ENCODE data around the gene CCDC93. TPM values are rescaled to one million over a fixed set of nuclear protein-coding genes. Genes with fewer than 3 reads are reported as not detected.

Gene CCDC93, protein sequence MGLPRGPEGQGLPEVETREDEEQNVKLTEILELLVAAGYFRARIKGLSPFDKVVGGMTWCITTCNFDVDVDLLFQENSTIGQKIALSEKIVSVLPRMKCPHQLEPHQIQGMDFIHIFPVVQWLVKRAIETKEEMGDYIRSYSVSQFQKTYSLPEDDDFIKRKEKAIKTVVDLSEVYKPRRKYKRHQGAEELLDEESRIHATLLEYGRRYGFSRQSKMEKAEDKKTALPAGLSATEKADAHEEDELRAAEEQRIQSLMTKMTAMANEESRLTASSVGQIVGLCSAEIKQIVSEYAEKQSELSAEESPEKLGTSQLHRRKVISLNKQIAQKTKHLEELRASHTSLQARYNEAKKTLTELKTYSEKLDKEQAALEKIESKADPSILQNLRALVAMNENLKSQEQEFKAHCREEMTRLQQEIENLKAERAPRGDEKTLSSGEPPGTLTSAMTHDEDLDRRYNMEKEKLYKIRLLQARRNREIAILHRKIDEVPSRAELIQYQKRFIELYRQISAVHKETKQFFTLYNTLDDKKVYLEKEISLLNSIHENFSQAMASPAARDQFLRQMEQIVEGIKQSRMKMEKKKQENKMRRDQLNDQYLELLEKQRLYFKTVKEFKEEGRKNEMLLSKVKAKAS
- total RNA-seq = 10 to 100 TPM; 17.3 to 30.3 (median 23.6) TPM

DNA sequence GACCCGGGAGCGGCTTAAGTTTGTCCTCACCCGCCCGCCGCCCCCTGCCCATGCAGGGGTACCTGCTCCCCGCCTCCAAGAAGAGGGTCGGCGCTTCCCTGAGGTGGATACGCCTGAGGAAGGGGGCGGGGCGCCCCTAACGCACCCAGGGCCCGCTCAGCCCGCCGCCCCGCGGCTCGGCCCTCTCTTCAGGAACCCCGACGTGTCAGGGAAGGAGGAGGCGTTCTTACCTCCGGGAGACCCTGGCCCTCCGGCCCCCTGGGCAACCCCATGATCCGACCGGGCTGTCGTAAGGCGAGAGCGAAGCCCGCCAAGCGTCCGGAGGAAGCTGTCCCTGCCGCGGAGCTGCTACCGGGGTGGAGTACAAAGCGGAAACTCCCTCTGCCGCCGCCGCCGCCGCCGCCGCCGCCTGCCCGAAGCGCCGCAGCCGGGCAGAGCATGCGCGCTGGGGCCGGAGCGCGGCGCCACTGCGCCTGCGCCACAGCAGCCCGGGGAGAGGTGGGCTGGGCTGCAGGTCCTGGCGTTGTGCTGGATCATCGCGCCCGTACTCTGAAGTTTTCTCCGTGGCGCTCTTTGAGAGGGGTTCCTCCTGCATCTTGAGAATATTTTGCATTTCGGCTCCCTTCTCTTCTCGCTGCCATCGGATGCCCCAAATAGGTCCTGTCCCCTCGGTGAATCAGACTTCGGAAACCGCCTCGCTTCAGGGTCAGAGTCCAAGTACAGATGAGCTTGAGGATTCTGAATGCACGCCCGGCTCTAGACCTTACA, at the start of gene CCDC93:
Gene CCDC93, minus strand, starts transcription at position 347 of the 768 bp plus-strand sequence. Its CDS starts 75 bp downstream, at position 272.
- Histone ChIP-seq H3K9me3 (no peaks in the 10 kb centered on the region), H3K27me3 (no peaks in the 10 kb centered on the region), H3K36me3 (peaks cover 0 to under 1% (median 0%) of the 10 kb centered on the region in 3 donors), H3K4me1 (peaks cover 0 to 33% (median 19%) of the 10 kb centered on the region in 4 donors), H3K27ac (peak within 1 kb of the TSS; percentile 67 to 88 (median 83)), H3K4me3 (peak within 1 kb of the TSS; percentile 74 to 95 (median 84))
- peak; percentile 43 to 44 for DNase-seq (ENCODE audit: low spot score in 2 of 2)
- WGBS, 2 donors = 0 to 1% methylated on average over 13 to 15 of the region's 71 CpGs
- TF ChIP-seq POLR2A (IDR thresholded peaks at IDR 0.05) (peak; percentile 24 to 80), EP300 (IDR thresholded peaks at IDR 0.05) (peak in 1 of 2 donors; percentile 70)
- TF ChIP-seq, protein P1, sequence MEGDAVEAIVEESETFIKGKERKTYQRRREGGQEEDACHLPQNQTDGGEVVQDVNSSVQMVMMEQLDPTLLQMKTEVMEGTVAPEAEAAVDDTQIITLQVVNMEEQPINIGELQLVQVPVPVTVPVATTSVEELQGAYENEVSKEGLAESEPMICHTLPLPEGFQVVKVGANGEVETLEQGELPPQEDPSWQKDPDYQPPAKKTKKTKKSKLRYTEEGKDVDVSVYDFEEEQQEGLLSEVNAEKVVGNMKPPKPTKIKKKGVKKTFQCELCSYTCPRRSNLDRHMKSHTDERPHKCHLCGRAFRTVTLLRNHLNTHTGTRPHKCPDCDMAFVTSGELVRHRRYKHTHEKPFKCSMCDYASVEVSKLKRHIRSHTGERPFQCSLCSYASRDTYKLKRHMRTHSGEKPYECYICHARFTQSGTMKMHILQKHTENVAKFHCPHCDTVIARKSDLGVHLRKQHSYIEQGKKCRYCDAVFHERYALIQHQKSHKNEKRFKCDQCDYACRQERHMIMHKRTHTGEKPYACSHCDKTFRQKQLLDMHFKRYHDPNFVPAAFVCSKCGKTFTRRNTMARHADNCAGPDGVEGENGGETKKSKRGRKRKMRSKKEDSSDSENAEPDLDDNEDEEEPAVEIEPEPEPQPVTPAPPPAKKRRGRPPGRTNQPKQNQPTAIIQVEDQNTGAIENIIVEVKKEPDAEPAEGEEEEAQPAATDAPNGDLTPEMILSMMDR (IDR thresholded peaks at IDR 0.05) = peak in 1 of 5 experiments; percentile 47

DNA sequence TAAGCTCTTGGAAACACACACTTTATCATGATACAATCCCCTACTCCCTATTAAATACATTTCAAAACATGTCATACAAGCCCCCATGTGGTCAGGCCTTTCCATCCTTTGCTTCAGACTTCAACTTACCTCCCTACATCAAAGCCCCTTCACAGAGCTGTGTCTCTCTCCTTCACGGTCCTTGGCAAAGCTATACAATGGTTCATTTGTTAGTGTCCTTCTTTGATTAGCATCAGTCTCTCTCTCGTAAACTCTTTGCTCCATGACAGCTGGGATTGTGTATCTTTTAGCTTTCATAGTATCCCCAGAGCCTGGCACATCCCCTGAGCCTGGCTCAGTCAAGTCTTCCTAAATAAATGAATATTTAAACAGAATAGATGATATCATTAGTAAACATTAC, 48.8 kb upstream of the CCDC93 start:
- H3K9me3 ChIP-seq = no peaks in the 10 kb centered on the region
- TF ChIP-seq EP300 (IDR thresholded peaks at IDR 0.05) (no peak), POLR2A (IDR thresholded peaks at IDR 0.05) (no peak)
- TF ChIP-seq, protein P1 (IDR thresholded peaks at IDR 0.05) = no peak
- H3K27me3 ChIP-seq = no peaks in the 10 kb centered on the region
- DNase-seq (ENCODE audit: low spot score in 2 of 2) = no peak
- H3K27ac ChIP-seq = no peak overlapping the region
- WGBS, 2 donors = 28 to 36% methylated on average over 2 of the region's 2 CpGs
- peaks cover 0 to 21% (median 7%) of the 10 kb centered on the region in 4 donors for H3K4me1 ChIP-seq
- H3K4me3 ChIP-seq = no peak overlapping the region
- H3K36me3 ChIP-seq = no peaks in the 10 kb centered on the region

DNA sequence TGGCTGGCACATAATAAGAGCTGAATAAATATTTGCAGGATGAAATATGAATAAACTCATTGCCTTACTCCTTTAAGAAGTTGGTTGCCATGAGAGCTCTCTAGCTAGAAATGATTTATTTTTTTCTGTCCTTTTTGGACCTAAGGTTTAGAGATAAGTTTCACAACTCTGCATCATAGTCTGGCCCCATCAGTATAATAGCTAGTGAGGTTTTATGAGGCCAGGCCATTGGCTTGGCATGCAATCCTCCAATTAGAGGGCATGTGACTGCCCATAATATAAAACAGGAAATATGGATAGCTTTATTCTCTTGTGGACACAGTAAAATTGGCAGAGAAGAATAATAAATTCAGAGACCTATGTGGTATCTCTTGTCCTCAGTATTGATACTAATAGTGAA, 48.2 kb upstream of the CCDC93 start:
- no peaks in the 10 kb centered on the region for H3K27me3 ChIP-seq
- H3K9me3 ChIP-seq = no peaks in the 10 kb centered on the region
- TF ChIP-seq, protein P1 (IDR thresholded peaks at IDR 0.05) = no peak
- TF ChIP-seq EP300 (IDR thresholded peaks at IDR 0.05) (no peak), POLR2A (IDR thresholded peaks at IDR 0.05) (no peak)
- no peak overlapping the region for H3K27ac ChIP-seq
- H3K4me3 ChIP-seq = no peak overlapping the region
- peaks cover 0 to 21% (median 7%) of the 10 kb centered on the region in 4 donors for H3K4me1 ChIP-seq
- H3K36me3 ChIP-seq = no peaks in the 10 kb centered on the region
- DNase-seq (ENCODE audit: low spot score in 2 of 2) = no peak

DNA sequence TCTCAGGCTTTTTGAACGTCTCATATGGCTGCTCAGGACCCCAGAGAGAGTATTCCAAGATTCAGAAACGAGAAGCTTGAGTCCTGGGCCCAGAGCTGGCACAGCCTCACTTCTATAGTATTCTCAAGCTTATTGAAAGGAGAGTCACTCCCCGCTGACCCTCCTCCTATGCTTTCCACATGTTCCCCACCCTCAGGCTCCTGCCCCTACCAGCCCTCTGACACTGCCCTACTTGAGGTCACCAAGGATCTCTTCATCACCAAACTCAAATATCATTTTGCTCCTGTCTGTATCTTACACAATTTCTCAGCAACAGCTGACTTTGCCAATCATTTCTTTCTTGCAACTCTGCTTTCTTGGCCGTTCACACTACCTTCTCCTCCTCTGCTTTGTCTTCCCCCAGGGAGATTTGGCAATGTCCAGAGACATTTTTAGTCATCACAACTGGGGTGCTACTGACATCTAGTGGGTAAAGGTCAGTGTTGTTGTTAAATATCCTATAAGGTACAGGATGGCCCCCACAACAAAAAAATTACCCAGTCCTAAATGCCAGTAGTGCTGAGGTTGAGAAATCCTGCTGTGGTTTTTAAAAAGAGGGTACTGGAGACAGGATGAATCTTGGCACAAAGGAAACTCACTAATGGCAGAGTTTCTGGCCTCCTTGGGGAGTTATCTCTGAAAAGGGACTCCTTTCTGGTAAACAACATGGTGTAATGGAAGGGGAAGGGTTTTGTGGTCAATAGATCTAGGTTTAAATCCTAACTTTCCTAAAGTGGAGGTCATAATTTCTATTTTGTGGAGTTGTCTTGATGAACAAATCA, 47.5 kb upstream of the CCDC93 start:
- Histone ChIP-seq H3K27ac (peak overlapping the region in 1 of 4 donors; percentile 78), H3K36me3 (no peaks in the 10 kb centered on the region), H3K9me3 (no peaks in the 10 kb centered on the region), H3K27me3 (no peaks in the 10 kb centered on the region), H3K4me3 (no peak overlapping the region), H3K4me1 (peaks cover 0 to 21% (median 7%) of the 10 kb centered on the region in 4 donors)
- peak in 1 of 2 donors; percentile 43 for DNase-seq (ENCODE audit: low spot score in 2 of 2)
- TF ChIP-seq EP300 (IDR thresholded peaks at IDR 0.05) = peak in 1 of 2 donors; percentile 38
- TF ChIP-seq, protein P1 (IDR thresholded peaks at IDR 0.05) = no peak
- 71 to 75% methylated on average over 4 of the region's 4 CpGs for WGBS, 2 donors
